Adrenal gland (tissue), 5 donors: ENCODE measurements around the gene NLK.

Experiments used
- POLR2A ChIP-seq, 2 donors: fragments of 450-650 bp; IDR thresholded peaks; one replicate each; pipeline ENCODE4 v1.6.1; 2017; ENCODE audit warnings: antibody characterized with exemption in 2 of 2, mild to moderate bottlenecking in 2 of 2, moderate library complexity in 1 of 2
- TF ChIP-seq, protein P1 (sequence below), 6 experiments: fragments of 450-650 bp in 4 of 6; fragments of 200-600 bp in 2 of 6; sonication (generic) in 1 of 6; IDR thresholded peaks; 1 replicate in 5 of 6; 2 replicates in 1 of 6; pipeline versions ENCODE4 v1.5.1 to v1.8.0; 2016 to 2021; ENCODE audit warnings: antibody characterized with exemption in 6 of 6, mild to moderate bottlenecking in 2 of 6, moderate library complexity in 1 of 6
- donor health status: DM: no; HTN: no; CAD: no.

GRCh38 chr17:28119560-28119959 is 77.1 kb downstream of the NLK start:
- TF ChIP-seq, protein P1, sequence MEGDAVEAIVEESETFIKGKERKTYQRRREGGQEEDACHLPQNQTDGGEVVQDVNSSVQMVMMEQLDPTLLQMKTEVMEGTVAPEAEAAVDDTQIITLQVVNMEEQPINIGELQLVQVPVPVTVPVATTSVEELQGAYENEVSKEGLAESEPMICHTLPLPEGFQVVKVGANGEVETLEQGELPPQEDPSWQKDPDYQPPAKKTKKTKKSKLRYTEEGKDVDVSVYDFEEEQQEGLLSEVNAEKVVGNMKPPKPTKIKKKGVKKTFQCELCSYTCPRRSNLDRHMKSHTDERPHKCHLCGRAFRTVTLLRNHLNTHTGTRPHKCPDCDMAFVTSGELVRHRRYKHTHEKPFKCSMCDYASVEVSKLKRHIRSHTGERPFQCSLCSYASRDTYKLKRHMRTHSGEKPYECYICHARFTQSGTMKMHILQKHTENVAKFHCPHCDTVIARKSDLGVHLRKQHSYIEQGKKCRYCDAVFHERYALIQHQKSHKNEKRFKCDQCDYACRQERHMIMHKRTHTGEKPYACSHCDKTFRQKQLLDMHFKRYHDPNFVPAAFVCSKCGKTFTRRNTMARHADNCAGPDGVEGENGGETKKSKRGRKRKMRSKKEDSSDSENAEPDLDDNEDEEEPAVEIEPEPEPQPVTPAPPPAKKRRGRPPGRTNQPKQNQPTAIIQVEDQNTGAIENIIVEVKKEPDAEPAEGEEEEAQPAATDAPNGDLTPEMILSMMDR (IDR thresholded peaks at IDR 0.05), result no peak
- no peak for TF ChIP-seq POLR2A (IDR thresholded peaks at IDR 0.05)
